GM12878 (cell line): ENCODE data around the gene ZNF225. TPM values are rescaled to one million over a fixed set of nuclear protein-coding genes. Genes with fewer than 3 reads are reported as not detected.
A peak's percentile ranks its signal among the peaks of the same experiment; 100 is the strongest.

Experiments used
- ATF7 ChIP-seq: fragments of 450-650 bp; IDR thresholded peaks from 2 replicates; pipeline ENCODE4 v1.6.1; 2016; ENCODE audit warnings: low read depth, mild to moderate bottlenecking
- BCL3 ChIP-seq: IDR thresholded peaks from 2 replicates; pipeline ENCODE4 v1.6.1; 2011; ENCODE audit warnings: borderline replicate concordance, low read depth, mild to moderate bottlenecking, moderate library complexity, low read length; ENCODE audit not compliant: insufficient read depth, poor library complexity, severe bottlenecking
- CEBPB ChIP-seq, 2 experiments: fragments of 150-350 bp in 1 of 2; IDR thresholded peaks; 2 replicates each; pipeline ENCODE4 v1.6.1; 2012 to 2014; ENCODE audit warnings: low read depth in 2 of 2, low read length in 2 of 2, borderline replicate concordance in 1 of 2, inconsistent platforms in 1 of 2
- CEBPZ ChIP-seq: fragments of 150-350 bp; IDR thresholded peaks from 2 replicates; pipeline ENCODE4 v1.6.1; 2016; ENCODE audit warnings: low read depth, low read length
- ESRRA ChIP-seq: IDR thresholded peaks from 2 replicates; pipeline ENCODE4 v1.6.1; 2012; ENCODE audit warnings: mild to moderate bottlenecking, low read length, improper control_type of control experiment
- EZH2 ChIP-seq: IDR thresholded peaks from 2 replicates; pipeline ENCODE4 v1.6.1; 2012; ENCODE audit warnings: low read depth, mild to moderate bottlenecking, control low read depth, inconsistent platforms, low read length, borderline replicate concordance; ENCODE audit not compliant: control insufficient read depth
- FOS ChIP-seq: IDR thresholded peaks from 3 replicates; pipeline ENCODE4 v1.6.1; 2011; ENCODE audit warnings: borderline replicate concordance; ENCODE audit not compliant: insufficient read length; ENCODE audit errors: extremely low read depth
- HCFC1 ChIP-seq: fragments of 150-350 bp; IDR thresholded peaks from 2 replicates; pipeline ENCODE4 v1.6.1; 2014; ENCODE audit warnings: low read length
- JUNB ChIP-seq: IDR thresholded peaks from 2 replicates; pipeline ENCODE4 v1.6.1; 2016; ENCODE audit warnings: antibody characterized with exemption, mild to moderate bottlenecking
- MLLT1 ChIP-seq: fragments of 450-650 bp; IDR thresholded peaks from 2 replicates; pipeline ENCODE4 v1.6.1; 2016; ENCODE audit warnings: mild to moderate bottlenecking
- MYB ChIP-seq: fragments of 150-350 bp; IDR thresholded peaks from 2 replicates; pipeline ENCODE4 v1.6.1; 2014; ENCODE audit warnings: mild to moderate bottlenecking, low read depth, low read length, borderline replicate concordance
- NBN ChIP-seq: fragments of 450-650 bp; IDR thresholded peaks from 2 replicates; pipeline ENCODE4 v1.6.1; 2016
- NKRF ChIP-seq: fragments of 450-650 bp; conservative IDR thresholded peaks from 2 replicates; pipeline ENCODE4 v1.6.1; 2017; ENCODE audit warnings: mild to moderate bottlenecking, moderate library complexity
- SP1 ChIP-seq: IDR thresholded peaks from one replicate; pipeline ENCODE4 v1.6.1; 2011; ENCODE audit warnings: low read depth, low read length
- TBL1XR1 ChIP-seq: IDR thresholded peaks from 2 replicates; pipeline ENCODE4 v1.6.1; 2012; ENCODE audit warnings: low read depth, low read length, improper control_type of control experiment
- ZBTB11 ChIP-seq: fragments of 450-650 bp; formaldehyde crosslinking; IDR thresholded peaks from 2 replicates; pipeline ENCODE4 v1.5.0; 2022; ENCODE audit warnings: mild to moderate bottlenecking, missing genetic modification characterization
- ZNF384 ChIP-seq: IDR thresholded peaks from 2 replicates; pipeline ENCODE4 v1.6.1; 2012; ENCODE audit warnings: low read depth, mild to moderate bottlenecking, low read length, improper control_type of control experiment, borderline replicate concordance
- ZZZ3 ChIP-seq: IDR thresholded peaks from 2 replicates; pipeline ENCODE4 v1.6.1; 2011; ENCODE audit warnings: low read depth; ENCODE audit not compliant: control insufficient read depth, insufficient read length
- polyA plus RNA-seq, 11 experiments: library from polyadenylated mRNA; depleted of rRNA in 4 of 11; unstranded in 6 of 11; stranded (reverse) in 5 of 11; fragments of >200 nt; fragmentation: Nextera tagmentation in 4 of 11; fragmentation: Illumina TruSeq in 1 of 11; extraction: Ambion mirVana in 4 of 11; extraction: Trizol in 1 of 11; gene quantifications; 1 replicate in 1 of 11; 2 replicates in 10 of 11; pipeline versions ENCODE4 v1.2.1 to v1.2.3, GENCODE V29; 2011 to 2016; ENCODE audit warnings: inconsistent platforms in 2 of 11, missing spikeins in 2 of 11, low read depth in 1 of 11
- total RNA-seq, 4 experiments: library from RNA; depleted of rRNA in 3 of 4; stranded (reverse); fragments of >200 nt in 3 of 4; fragmentation: Illumina TruSeq in 1 of 4; extraction: Trizol in 1 of 4; gene quantifications; 2 replicates each; pipeline versions ENCODE4 v1.2.1 to v1.2.3, GENCODE V29; 2013 to 2021

Gene ZNF225
- total and polyA plus RNA-seq, 10 of the 15 experiments (the other 5 are each of a cell fraction or from before 2014, with no cell fraction given): 1.3 to 4.4 (median 2.6) TPM

- TF ChIP-seq ZBTB11 (CRISPR knock-in tag) (no peak), MLLT1 (peak; percentile 67; the same call in 1 of the 2 replicates), ESRRA (no peak), MYB (peak; percentile 30), CEBPZ (no peak), TBL1XR1 (no peak), HCFC1 (peak; percentile 98), NKRF (peak; percentile 69; the same call in 1 of the 2 replicates), SP1 (no peak), FOS (no peak), EZH2 (no peak), ZNF384 (no peak), BCL3 (no peak), NBN (no peak), JUNB (no peak), CEBPB (IDR thresholded peaks at IDR 0.05; ENCODE audit: borderline replicate concordance in 1 of 2, low read depth in 2 of 2, low read length in 2 of 2) (no peak), ZZZ3 (no peak), ATF7 (no peak)
Observed at GRCh38 chr19:44113138-44113783, at the start of gene ZNF225 (continued).
